Pulmonary artery endothelial cell (primary cell): Measurements from ENCODE around the gene KAT7. TPM values are rescaled to one million over a fixed set of nuclear protein-coding genes. Genes with fewer than 3 reads are reported as not detected.

Experiments
- DNase-seq: peaks from one replicate; pipeline ENCODE4 v3.0.0-alpha.2; 2011; ENCODE audit warnings: low read depth, low spot score
- total RNA-seq: library from RNA; depleted of rRNA; stranded (reverse); fragments of >200 nt; gene quantifications from 2 replicates; pipeline ENCODE4 v1.2.3, GENCODE V29; 2014

The KAT7 gene
- total RNA-seq, 1 donor from 2014 or later, result 40.4 TPM

GRCh38 chr17:49869038-49869374 lies 80.5 kb downstream of the KAT7 start:
- DNase-seq, result no peak

DNA sequence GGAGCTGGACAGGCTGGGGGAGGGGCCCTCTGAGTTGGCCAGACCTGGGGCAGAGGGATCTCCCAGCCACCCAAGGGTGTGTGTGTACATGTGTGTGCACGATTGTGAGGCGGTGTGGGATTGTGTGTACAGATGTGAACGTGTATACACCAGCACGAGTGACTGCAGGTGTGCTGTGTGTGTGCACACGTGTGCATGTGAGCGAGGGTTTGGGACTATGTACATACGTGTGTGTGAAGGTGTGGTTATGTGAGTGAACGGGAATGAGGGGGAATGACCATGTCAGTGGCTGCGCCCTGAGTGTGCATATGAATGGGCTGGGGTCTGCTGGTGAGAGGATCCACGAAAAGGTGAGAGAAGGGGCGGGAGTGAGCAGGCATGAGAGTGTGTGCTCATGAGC lies 81.8 kb downstream of the KAT7 start:
- no peak for DNase-seq

DNA sequence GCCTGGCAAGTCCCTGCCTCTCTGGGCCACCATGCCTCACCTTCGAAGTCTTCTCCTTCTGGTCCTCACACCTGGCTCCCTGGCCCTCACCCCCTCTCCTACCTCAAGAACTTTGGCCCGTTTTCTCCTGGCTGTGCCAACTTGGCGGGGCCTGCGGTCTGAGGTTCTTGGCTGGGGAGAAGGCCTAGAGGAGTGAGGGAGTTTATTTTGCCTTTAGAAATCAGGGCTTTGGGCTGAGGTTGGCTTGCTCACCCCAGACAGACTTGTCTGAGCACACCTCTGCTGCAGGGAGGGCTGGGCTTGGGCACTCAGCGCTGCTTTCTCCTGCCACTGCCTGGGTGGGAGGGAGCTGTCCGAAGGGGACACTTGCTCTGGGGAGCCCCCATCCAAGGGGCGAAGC lies 82.7 kb downstream of the KAT7 start:
- DNase-seq, result no peak

GRCh38 chr17:49872754-49873377 lies 84.4 kb downstream of the KAT7 start:
- DNase-seq, result no peak

DNA sequence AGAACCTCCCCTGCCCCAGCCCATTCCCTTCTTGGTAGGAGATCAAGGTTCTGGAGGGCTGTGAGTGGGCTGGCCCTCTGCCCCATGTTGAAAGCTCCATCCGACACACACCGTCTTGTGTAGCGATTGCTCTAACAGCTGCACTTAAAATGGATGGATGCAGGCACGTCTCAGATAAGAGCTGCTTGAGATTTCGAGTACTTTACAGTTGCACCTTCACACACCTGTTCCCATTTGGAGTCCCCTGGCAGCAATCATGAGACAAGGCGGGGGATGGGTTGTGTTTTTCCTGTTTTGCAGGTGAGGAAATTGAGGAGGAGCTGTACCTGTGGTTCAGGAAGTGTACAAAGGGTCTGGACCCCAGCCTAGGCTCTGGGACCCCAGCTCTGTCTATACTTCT lies 85.0 kb downstream of the KAT7 start:
- no peak for DNase-seq

DNA sequence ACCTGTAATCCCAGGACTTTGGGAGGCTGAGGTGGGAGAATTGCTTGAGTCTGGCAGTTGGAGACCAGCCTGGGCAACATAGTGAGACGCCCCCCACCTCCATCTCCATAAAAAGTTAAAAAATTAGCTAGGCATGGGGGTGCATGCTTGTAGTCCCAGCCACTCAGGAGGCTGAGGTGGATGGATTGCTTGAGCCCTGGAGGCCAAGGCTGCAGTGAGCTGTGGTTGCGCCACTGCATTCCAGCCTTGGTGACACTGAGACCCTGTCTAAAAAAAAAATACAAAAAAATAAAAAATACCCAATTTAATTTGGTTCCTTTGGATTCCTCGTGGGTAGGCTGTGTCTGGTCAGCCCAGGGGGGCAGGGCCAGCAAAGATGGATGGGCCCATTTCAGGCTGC lies 85.4 kb downstream of the KAT7 start:
- DNase-seq, result no peak

GRCh38 chr17:49874911-49875310 lies 86.4 kb downstream of the KAT7 start:
- no peak for DNase-seq

DNA sequence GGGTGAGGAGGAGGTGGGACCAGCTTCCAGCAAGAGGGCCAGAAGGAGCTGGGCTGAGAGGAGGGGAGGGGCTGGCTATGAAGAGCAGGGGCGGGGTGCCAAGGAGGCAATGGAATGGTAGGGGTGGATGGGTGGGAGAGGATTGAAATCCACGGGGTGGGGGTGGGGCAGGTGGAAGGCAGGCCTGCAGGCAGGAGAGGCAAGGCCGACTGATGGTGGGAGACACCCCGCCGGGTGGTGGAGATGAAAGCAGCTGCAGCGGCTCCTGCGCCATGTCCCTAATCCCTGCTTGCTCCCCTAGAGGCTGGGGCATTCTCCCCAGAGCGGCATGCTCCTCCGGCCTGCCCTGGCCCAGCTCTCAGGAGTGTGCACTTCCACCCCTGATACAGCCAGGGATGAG lies 87.2 kb downstream of the KAT7 start:
- no peak for DNase-seq

DNA sequence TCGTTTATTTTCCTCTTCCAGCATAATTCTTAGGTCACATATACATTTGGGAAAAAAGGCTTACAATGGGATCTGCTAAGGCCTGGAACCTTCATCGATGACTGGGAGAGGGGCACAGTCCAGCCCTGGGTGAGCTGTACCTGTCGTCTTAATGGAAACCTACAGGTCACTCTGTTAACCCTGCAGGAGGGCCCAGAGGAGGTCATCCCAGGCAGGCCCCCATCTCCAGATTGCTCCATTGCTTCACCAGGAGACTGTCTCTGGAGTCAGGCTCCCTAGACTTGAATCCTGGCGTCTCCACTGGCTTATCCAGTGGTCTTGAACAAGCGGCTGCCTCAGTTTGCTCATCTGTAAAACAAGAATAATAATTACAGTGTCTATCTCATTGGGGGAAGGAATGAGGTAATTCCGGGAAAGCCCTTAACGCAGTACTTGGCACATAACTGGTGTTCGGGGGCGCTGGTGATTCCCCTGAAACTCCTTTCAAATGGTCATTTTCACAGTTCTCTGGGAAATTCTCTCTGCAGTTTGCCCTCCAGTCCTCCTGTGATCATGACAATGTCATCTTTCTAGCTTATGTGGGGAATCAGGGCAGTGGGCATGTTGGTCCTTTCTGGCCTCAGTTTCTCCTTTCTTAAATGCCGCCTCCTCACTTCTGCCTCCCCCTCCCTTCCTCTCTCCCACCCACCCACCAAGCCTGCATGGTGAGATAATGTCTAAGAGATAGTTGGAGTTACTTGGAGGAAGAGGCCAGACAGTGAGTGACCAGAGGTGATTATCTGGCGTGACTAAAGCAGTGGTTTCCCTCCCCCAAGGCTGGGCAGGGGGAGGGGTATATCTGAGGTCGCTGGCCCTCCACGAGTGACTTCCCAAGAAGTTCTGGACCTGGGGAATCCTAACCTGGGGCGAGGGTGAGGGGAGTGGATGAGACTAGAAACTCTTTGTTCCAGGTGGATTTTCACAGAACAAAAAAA lies 90.7 kb downstream of the KAT7 start:
- no peak for DNase-seq

DNA sequence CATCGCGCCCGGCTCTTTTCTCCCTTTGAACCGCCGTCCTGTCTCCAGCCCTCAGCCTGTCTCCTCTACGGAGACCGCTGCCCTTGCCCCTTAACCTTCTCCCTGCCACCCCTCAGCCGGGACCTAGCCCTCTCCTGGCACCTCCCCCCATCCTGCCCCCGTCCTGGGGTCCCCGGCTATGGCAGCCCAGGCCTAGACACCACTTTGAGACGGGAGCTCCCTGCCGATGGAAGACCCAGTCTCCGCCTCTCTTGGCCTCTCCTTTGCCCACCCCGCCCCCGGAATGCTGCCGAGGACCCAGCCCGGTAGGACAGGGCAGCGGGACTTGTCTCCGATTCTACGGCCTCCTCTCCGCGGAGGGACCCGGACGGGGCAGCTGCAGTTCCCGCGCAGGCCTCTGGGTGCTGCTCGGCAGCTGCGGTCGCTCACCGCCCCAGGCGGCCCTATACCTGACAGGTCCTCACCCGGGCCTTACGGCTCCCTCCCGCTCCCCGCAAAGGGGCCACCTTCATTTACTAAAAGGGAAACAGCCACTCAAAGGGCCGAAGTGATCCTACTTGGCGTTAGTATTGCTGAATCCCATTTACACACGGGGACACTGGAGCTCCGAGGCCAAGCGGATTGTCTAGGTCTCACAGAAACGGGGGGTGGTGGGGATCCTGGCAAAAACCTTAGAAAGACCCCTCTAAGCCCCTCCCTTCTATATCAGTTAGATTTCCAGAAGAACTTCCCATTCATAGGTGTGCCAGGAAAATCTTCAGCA lies 92.0 kb downstream of the KAT7 start:
- no peak for DNase-seq

DNA sequence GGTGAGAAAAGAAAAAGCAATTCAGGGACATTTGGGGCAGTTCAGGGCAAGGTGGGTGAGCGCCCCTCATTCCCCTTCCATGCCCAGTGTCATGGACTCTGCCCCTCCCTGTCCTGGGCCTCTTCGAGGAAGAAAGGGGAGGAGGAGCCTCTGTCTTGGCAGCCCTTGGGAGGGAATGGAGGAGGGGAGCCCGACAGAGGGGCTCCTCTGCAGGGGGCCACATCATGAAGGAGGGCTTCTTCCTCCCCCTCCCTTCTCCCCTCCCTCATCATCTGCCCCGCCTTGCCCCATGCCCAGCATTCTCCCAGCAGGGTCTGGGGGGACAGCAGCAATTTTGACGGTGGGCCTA lies 92.5 kb downstream of the KAT7 start:
- DNase-seq, result no peak

- no peak for DNase-seq
Observed at GRCh38 chr17:49882434-49882833, 94.0 kb downstream of the KAT7 start.

Other genes starting within 250 kb of the KAT7 start
- 0.79 and 2.7 TPM in 2 replicates for gene NXPH3, start 212.8 kb upstream of the KAT7 start, total RNA-seq
- gene SPOP, start 110.6 kb upstream of the KAT7 start, total RNA-seq, result 107 and 174 TPM in 2 replicates
- gene SLC35B1, start 80.7 kb upstream of the KAT7 start, total RNA-seq, result 72.2 and 93.6 TPM in 2 replicates
- 3.6 and 6.9 TPM in 2 replicates for gene FAM117A, start 24.6 kb upstream of the KAT7 start, total RNA-seq
- not detected in 2 replicates for gene TAC4, start 59.4 kb downstream of the KAT7 start, total RNA-seq
- not detected in 2 replicates for gene DLX4, start 180.5 kb downstream of the KAT7 start, total RNA-seq
- not detected in 2 replicates for gene DLX3, start 206.5 kb downstream of the KAT7 start, total RNA-seq